HG03575 (cell line): ENCODE data around the gene STK10.
"Not testable (repeated sequence)": the region's sequence is repeated elsewhere in the genome, so short reads cannot be mapped to it uniquely, and the experiment has no call there.

Experiments
- ATAC-seq: cut with Tn5 transposase; IDR thresholded peaks from one replicate; pipeline ENCODE4 v1.9.1; 2021; ENCODE audit not compliant: unreplicated experiment, insufficient number of reproducible peaks, low FRiP score; ENCODE audit errors: extremely low read depth

The STK10 gene

GRCh38 chr5:172188033-172188892, at the start of gene STK10:
STK10 (minus strand) TSS chr5:172188224; CDS start chr5:172188042, 182 bp downstream.
- peak; percentile 40 for ATAC-seq

- no peak for ATAC-seq
These were observed 48.1 kb upstream of the STK10 start for GRCh38 chr5:172235827-172236736.

GRCh38 chr5:172235132-172235780, 47.2 kb upstream of the STK10 start:
- no peak for ATAC-seq

GRCh38 chr5:172234031-172234430, 46.0 kb upstream of the STK10 start:
- no peak for ATAC-seq

GRCh38 chr5:172229904-172230303, 41.9 kb upstream of the STK10 start:
- ATAC-seq = no peak

- ATAC-seq = no peak
These were observed 37.0 kb upstream of the STK10 start for GRCh38 chr5:172224996-172225395.

- peak; percentile 54 for ATAC-seq
These were observed 36.2 kb upstream of the STK10 start for GRCh38 chr5:172223901-172224873.

- no peak for ATAC-seq
These were observed 31.3 kb upstream of the STK10 start for GRCh38 chr5:172219296-172219695.

GRCh38 chr5:172216345-172216744, 28.3 kb upstream of the STK10 start:
- ATAC-seq = no peak

- ATAC-seq = no peak
These were observed 25.1 kb upstream of the STK10 start for GRCh38 chr5:172213126-172213525.

- no peak for ATAC-seq
These were observed 23.7 kb upstream of the STK10 start for GRCh38 chr5:172211676-172212075.

- ATAC-seq = no peak
These were observed 21.7 kb upstream of the STK10 start for GRCh38 chr5:172209714-172210113.

- ATAC-seq = no peak
These were observed 19.5 kb upstream of the STK10 start for GRCh38 chr5:172207511-172207910.

GRCh38 chr5:172205984-172206383, 18.0 kb upstream of the STK10 start:
- not testable (repeated sequence) for ATAC-seq

GRCh38 chr5:172200476-172200875, 12.5 kb upstream of the STK10 start:
- no peak for ATAC-seq

GRCh38 chr5:172199446-172199845, 11.4 kb upstream of the STK10 start:
- no peak for ATAC-seq

GRCh38 chr5:172197775-172198174, 9.8 kb upstream of the STK10 start:
- not testable (repeated sequence) for ATAC-seq
